GM18907 (cell line): Measurements from ENCODE around the gene NR5A2.

Experiments used
- ATAC-seq: cut with Tn5 transposase; IDR thresholded peaks from one replicate; pipeline ENCODE4 v1.9.1; 2021; ENCODE audit warnings: mild to moderate bottlenecking, moderate library complexity; ENCODE audit not compliant: unreplicated experiment

The NR5A2 gene

GRCh38 chr1:200118779-200119505 lies 91.4 kb downstream of the NR5A2 start:
- ATAC-seq: no peak

DNA sequence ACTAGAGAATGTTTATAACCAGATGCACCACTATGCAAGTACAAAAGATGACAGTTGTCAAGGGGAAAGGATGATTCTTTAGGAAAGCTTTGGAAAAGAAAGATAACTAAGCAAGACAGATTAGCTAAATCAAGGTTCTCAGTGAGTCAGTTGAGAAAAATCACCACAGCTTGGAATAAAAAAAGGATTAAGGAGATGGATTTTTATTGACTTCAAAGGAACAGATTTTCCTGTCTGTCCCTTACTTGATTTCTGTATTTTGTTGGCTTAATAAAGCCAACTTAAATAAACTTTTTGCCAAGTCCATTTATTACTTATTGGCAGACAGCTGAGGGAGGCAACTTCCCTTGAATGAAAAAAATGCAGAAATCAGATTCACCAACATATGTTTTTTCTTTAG lies 93.9 kb downstream of the NR5A2 start:
- no peak for ATAC-seq

- ATAC-seq: no peak
These were observed 96.8 kb downstream of the NR5A2 start for GRCh38 chr1:200124309-200124708.

DNA sequence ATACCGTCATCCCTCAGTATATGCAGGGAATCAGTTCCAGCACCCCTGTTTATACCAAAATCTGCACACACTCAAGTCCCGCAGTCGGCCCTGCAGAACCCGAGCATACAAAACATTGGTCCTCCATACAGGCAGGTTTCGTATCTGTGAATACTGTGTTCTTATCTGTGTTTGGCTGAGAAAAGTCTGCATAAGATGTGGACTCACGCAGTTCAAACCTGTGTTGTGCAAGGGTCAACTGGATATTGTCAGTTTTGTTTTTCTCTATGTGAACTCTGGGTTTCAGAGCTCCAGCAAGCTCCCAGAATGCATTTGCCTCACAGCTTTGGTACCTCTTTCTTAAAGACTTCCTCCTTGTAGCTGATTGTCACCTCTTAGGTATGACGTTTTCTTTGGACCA lies 100.6 kb downstream of the NR5A2 start:
- no peak for ATAC-seq

- ATAC-seq: peak; percentile 64
These were observed 101.7 kb downstream of the NR5A2 start for GRCh38 chr1:200128944-200129879.

- no peak for ATAC-seq
These were observed 103.0 kb downstream of the NR5A2 start for GRCh38 chr1:200130552-200130951.

- no peak for ATAC-seq
These were observed 104.1 kb downstream of the NR5A2 start for GRCh38 chr1:200131551-200132125.

- no peak for ATAC-seq
These were observed 105.6 kb downstream of the NR5A2 start for GRCh38 chr1:200133123-200133522.

DNA sequence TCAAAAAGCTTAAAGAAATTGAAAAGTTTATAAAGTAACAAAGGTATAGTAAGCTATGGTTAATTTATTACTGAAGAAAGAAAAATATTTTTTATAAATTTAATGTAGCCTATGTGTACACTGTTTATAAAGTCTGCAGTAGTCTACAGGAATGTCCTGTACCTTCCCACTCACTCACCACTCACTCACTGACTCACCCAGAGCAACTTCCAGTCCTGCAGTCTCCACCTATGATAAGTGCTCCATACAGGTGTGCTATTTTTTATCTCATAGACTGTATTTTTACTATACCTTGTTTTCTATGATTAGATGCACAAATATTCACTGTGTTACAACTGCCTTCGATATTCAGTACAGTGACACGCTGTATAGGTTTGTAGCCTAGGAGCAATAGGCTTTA lies 106.6 kb downstream of the NR5A2 start:
- ATAC-seq: no peak

DNA sequence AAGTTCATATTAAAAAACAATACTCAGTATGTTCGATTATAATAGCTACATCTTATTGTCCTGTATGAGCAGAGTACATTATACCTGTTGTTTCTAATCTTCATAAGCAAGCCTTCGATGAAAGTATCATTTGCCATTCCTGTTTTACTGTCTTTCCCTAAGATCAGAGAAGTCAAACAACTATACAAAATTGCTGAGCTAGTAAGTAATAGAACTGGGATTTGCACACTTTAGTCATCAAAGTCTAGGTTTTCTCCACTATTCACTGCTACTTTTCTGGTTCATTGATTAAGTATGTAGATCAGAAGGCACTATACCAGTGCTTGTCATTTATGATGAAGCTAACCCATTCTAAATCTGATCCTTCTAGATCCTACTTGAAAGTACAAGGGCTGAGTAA lies 108.9 kb downstream of the NR5A2 start:
- ATAC-seq: no peak

- ATAC-seq: peak; percentile 78
These were observed 112.2 kb downstream of the NR5A2 start for GRCh38 chr1:200139661-200140250.

DNA sequence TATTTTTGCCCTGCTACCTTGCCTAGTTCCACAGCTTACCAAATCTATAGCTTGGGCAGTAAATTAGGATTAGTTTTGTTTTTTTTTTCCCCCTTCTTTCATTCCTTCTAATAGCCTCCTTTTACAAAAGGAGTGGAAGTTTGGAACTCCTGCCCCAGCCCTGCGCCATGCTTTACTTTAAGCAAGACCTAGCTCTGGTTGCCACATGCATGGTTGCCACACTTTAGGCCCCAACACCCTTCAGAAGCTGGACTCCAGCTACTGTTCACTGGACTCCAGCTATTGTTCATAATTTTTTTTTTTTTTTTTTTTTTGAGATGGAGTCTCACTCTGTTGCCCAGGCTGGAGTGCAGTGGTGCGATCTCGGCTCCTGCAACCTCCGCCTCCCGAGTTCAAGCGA lies 115.8 kb downstream of the NR5A2 start:
- ATAC-seq: no peak

DNA sequence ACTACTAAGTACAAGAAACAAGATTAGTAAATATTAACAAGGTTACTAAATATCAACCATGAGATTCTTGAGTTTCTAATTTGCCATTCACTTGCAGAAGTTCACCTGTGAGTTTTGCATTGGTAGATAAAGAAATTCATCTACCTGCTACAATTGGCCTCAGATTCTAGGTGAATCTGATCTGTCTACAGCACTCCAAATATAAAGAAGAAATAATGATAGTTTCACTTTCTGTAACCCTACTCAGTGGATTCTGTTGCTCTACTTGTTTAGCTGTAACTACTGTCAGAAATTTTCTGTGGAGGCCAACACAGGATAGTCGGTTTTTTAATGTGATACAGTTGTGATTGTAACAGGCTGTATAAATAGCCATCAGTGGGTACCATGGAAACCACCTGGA lies 118.6 kb downstream of the NR5A2 start:
- no peak for ATAC-seq

GRCh38 chr1:200147094-200147493 lies 119.6 kb downstream of the NR5A2 start:
- no peak for ATAC-seq

DNA sequence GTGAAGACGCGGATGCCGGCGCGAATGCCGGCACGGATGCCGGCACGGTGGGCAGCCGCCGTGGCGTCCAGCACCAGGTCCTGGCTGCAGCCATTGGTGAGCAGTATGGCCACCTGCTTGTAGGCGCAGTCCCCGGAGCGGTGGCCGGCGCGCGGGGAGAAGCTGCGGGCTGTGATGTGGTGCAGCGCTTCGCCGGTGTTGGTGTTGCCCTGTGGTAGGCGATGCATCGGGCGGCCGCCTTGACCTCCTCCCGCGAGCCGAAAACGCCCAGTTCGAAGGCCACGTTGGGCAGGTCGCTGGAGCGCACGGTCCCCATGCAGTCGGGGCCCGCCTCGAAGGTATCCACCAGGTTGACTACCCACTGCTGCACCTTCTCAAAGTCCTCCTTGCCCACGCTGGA lies 120.2 kb downstream of the NR5A2 start:
- no peak for ATAC-seq

GRCh38 chr1:200150006-200150405 lies 122.5 kb downstream of the NR5A2 start:
- ATAC-seq: no peak

- peak; percentile 50 for ATAC-seq
These were observed 123.2 kb downstream of the NR5A2 start for GRCh38 chr1:200150721-200151120.

- no peak for ATAC-seq
These were observed 124.8 kb downstream of the NR5A2 start for GRCh38 chr1:200152336-200152735.

- peak; percentile 67 for ATAC-seq
These were observed 126.0 kb downstream of the NR5A2 start for GRCh38 chr1:200153277-200154055.

DNA sequence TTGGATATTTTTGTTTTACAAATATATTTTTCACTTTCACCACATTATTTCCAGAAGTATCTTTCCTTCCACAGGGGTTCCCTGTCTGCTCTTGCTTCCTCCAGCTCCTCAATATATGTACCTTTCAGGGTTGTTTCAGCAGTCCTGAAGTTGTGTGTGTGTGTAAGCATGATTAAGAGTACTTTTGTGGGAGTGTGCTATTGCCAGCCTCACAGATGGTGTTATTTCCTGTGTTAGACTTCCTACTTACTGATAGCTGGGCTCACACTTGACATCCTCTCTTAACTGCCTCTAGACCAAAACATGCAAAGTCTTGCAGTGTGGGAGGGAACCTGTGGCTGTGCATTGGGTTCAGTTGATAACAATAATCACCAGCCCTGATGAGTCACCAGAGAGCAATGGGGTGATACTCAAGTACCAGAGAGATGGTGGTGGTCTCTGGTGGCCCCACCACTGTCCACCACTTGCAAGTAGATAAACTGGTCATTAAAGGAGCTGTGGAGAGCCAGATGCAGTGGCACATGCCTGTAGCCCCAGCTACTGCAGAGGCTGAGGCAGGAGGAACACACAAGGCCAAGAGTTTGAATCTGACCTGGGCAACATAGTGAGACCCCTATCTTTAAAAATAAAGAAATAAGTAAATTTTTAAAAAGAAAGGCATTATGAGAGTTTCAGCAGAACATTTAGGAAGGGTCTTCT lies 126.7 kb downstream of the NR5A2 start:
- ATAC-seq: peak; percentile 89
